Smooth muscle cell of the pulmonary artery (primary cell): Measurements from ENCODE around the gene SLC16A8. TPM values are rescaled to one million over a fixed set of nuclear protein-coding genes. Genes with fewer than 3 reads are reported as not detected.

Experiments
- total RNA-seq: library from RNA; depleted of rRNA; stranded (reverse); fragments of >200 nt; gene quantifications from 2 replicates; pipeline ENCODE4 v1.2.3, GENCODE V29; 2014

The SLC16A8 gene
- total RNA-seq = 0.33 and 0.53 TPM in 2 replicates

GRCh38 chr22:38083931-38084631 lies at the start of gene SLC16A8:
Gene SLC16A8 (minus strand): TSS chr22:38084184. CDS start chr22:38082873, 1,311 bp downstream.

GRCh38 chr22:38110008-38110862 lies 26.3 kb upstream of the SLC16A8 start, which contains the start of gene BAIAP2L2:
Gene BAIAP2L2 (minus strand): TSS chr22:38110684. CDS start chr22:38110525, 159 bp downstream.

GRCh38 chr22:38056969-38057891 lies 26.8 kb downstream of the SLC16A8 start, which contains the start of gene PICK1:
Gene PICK1 (plus strand): TSS chr22:38057404. CDS start chr22:38057810, 406 bp downstream.

Other genes with a start within 250 kb of the SLC16A8 start
- gene ANKRD54, start 239.8 kb downstream of the SLC16A8 start, total RNA-seq = 19.4 and 26.2 TPM in 2 replicates
- 343 and 385 TPM in 2 replicates for gene EIF3L, start 234.8 kb downstream of the SLC16A8 start, total RNA-seq
- gene MICALL1, start 177.9 kb downstream of the SLC16A8 start, total RNA-seq = 20.3 and 36.5 TPM in 2 replicates
- gene C22orf23, start 130.6 kb downstream of the SLC16A8 start, total RNA-seq = 0.26 TPM in 1 of 2 replicates, not detected in the other
- 39.0 and 39.6 TPM in 2 replicates for gene POLR2F, start 130.5 kb downstream of the SLC16A8 start, total RNA-seq
- 0.07 TPM in 1 of 2 replicates, not detected in the other for gene SOX10, start 99.6 kb downstream of the SLC16A8 start, total RNA-seq
- 10.4 and 16.7 TPM in 2 replicates for gene PICK1, start 26.8 kb downstream of the SLC16A8 start, total RNA-seq
- gene BAIAP2L2, start 26.5 kb upstream of the SLC16A8 start, total RNA-seq = 0.39 and 0.69 TPM in 2 replicates
- 18.1 and 19.7 TPM in 2 replicates for gene PLA2G6, start 97.6 kb upstream of the SLC16A8 start, total RNA-seq
- 33.8 and 42.3 TPM in 2 replicates for gene MAFF, start 117.8 kb upstream of the SLC16A8 start, total RNA-seq
- gene TMEM184B, start 188.8 kb upstream of the SLC16A8 start, total RNA-seq = 73.3 and 92.3 TPM in 2 replicates
- 119 and 191 TPM in 2 replicates for gene CSNK1E, start 233.2 kb upstream of the SLC16A8 start, total RNA-seq